NCI-H146 treated with DMSO at 0.1 percent for 48 hours (cell line): Measurements from ENCODE around the gene MCHR2.
A peak's percentile ranks its signal among the peaks of the same experiment; 100 is the strongest.
"Not testable (repeated sequence)": the region's sequence is repeated elsewhere in the genome, so short reads cannot be mapped to it uniquely, and the experiment has no call there.

Experiments used
- DNase-seq: peaks from one replicate; lab custom pipeline; 2025; ENCODE audit not compliant: unreplicated experiment; lab: John Stamatoyannopoulos, UW

MCHR2 gene

GRCh38 chr6:99993533-99994251 is at the start of gene MCHR2:
Gene MCHR2, minus strand, starts transcription at chr6:99994223. Its CDS starts 38,076 bp downstream, at chr6:99956147.
- DNase-seq: no peak

- DNase-seq: not testable (repeated sequence)
Measured at GRCh38 chr6:100038546-100038945, 44.5 kb upstream of the MCHR2 start.

- DNase-seq: no peak
Measured at GRCh38 chr6:100035873-100036653, 42.0 kb upstream of the MCHR2 start.

- no peak for DNase-seq
Measured at GRCh38 chr6:100023798-100024197, 29.8 kb upstream of the MCHR2 start.

- no peak for DNase-seq
Measured at GRCh38 chr6:100022847-100023246, 28.8 kb upstream of the MCHR2 start.

- no peak for DNase-seq
Measured at GRCh38 chr6:100008857-100009256, 14.8 kb upstream of the MCHR2 start.

GRCh38 chr6:100001915-100002388 is 7.9 kb upstream of the MCHR2 start:
- peak; percentile 26 for DNase-seq

GRCh38 chr6:99997141-99997540 is 3.1 kb upstream of the MCHR2 start:
- DNase-seq: no peak

GRCh38 chr6:99995916-99996315 is 1.9 kb upstream of the MCHR2 start:
- no peak for DNase-seq

- no peak for DNase-seq
Measured at GRCh38 chr6:99993146-99993532, 884 bp downstream of the MCHR2 start.

- DNase-seq: no peak
Measured at GRCh38 chr6:99991955-99992354, 2.1 kb downstream of the MCHR2 start.

- no peak for DNase-seq
Measured at GRCh38 chr6:99980741-99981140, 13.3 kb downstream of the MCHR2 start.

GRCh38 chr6:99979953-99980352 is 14.1 kb downstream of the MCHR2 start:
- no peak for DNase-seq

- DNase-seq: no peak
Measured at GRCh38 chr6:99967052-99967451, 27.0 kb downstream of the MCHR2 start.

- no peak for DNase-seq
Measured at GRCh38 chr6:99960027-99960426, 34.0 kb downstream of the MCHR2 start.

GRCh38 chr6:99951016-99951805 is 42.8 kb downstream of the MCHR2 start:
- no peak for DNase-seq

GRCh38 chr6:99946005-99946404 is 48.0 kb downstream of the MCHR2 start:
- DNase-seq: no peak

GRCh38 chr6:99943846-99944245 is 50.2 kb downstream of the MCHR2 start:
- DNase-seq: no peak

GRCh38 chr6:99940582-99940981 is 53.4 kb downstream of the MCHR2 start:
- DNase-seq: no peak

GRCh38 chr6:99933129-99933528 is 60.9 kb downstream of the MCHR2 start:
- no peak for DNase-seq

GRCh38 chr6:99912657-99913056 is 81.4 kb downstream of the MCHR2 start:
- no peak for DNase-seq
